ENCODE results near the gene RBM39. TPM values are rescaled to one million over a fixed set of nuclear protein-coding genes. Genes with fewer than 3 reads are reported as not detected.

Gene RBM39
- total and polyA plus RNA-seq, 9 of the 15 experiments (the other 6 are each of a cell fraction or from before 2014, with no cell fraction given), result 143 to 319 (median 228) TPM

GRCh38 chr20:35771689-35772562 lies 29.9 kb upstream of the RBM39 start, which contains the start of gene PHF20 (continued):
- TF ChIP-seq CUX1 (CRISPR knock-in tag; IDR thresholded peaks at IDR 0.05) (no peak), ZNF143 (CRISPR knock-in tag; IDR thresholded peaks at IDR 0.05) (0 out of 2 replicates have a peak, but pooled peaks have one; percentile 27), ZNF165 (CRISPR knock-in tag; IDR thresholded peaks at IDR 0.05; ENCODE audit: borderline replicate concordance) (no peak), NONO (IDR thresholded peaks at IDR 0.05; ENCODE audit: low read depth in 2 of 2, low read length in 1 of 2) (peak; percentile 49 to 74; a peak in 2 of 4 replicates), GABPB1 (CRISPR knock-in tag; IDR thresholded peaks at IDR 0.05) (peak; percentile 20; the same call in 1 of the 2 replicates), KLF10 (CRISPR knock-in tag; IDR thresholded peaks at IDR 0.05) (no peak), RBM22 (IDR thresholded peaks at IDR 0.05; ENCODE audit: low read depth, low read length, poor library complexity, severe bottlenecking) (no peak), NFIX (CRISPR knock-in tag; IDR thresholded peaks at IDR 0.05; ENCODE audit: low read depth) (no peak), IRF9 (tag; IDR thresholded peaks at IDR 0.05) (no peak), CAMTA2 (CRISPR knock-in tag; conservative IDR thresholded peaks at IDR 0.05) (no peak), PPARD (CRISPR knock-in tag; IDR thresholded peaks at IDR 0.05) (no peak), MAFK (IDR thresholded peaks at IDR 0.05; ENCODE audit: low read length) (no peak), ZC3H4 (CRISPR knock-in tag; IDR thresholded peaks at IDR 0.05; ENCODE audit: borderline replicate concordance) (no peak), ZNF408 (CRISPR knock-in tag; IDR thresholded peaks at IDR 0.05; ENCODE audit: low read depth) (no peak), TSC22D4 (tag; IDR thresholded peaks at IDR 0.05) (no peak), YY1 (IDR thresholded peaks at IDR 0.05; ENCODE audit: borderline replicate concordance in 1 of 3, control insufficient read depth in 1 of 3, extremely low read depth in 1 of 3, insufficient read depth in 3 of 3, insufficient read length in 1 of 3, insufficient replicate concordance in 2 of 3, low read depth in 1 of 3, low read length in 2 of 3) (peak in 1 of 3 experiments; percentile 47), NFE2L1 (tag; IDR thresholded peaks at IDR 0.05; ENCODE audit: borderline replicate concordance, low read depth) (no peak)
- TF ChIP-seq, protein P1, sequence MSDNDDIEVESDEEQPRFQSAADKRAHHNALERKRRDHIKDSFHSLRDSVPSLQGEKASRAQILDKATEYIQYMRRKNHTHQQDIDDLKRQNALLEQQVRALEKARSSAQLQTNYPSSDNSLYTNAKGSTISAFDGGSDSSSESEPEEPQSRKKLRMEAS (CRISPR knock-in tag; IDR thresholded peaks at IDR 0.05), result peak; percentile 94
- TF ChIP-seq, protein P2, sequence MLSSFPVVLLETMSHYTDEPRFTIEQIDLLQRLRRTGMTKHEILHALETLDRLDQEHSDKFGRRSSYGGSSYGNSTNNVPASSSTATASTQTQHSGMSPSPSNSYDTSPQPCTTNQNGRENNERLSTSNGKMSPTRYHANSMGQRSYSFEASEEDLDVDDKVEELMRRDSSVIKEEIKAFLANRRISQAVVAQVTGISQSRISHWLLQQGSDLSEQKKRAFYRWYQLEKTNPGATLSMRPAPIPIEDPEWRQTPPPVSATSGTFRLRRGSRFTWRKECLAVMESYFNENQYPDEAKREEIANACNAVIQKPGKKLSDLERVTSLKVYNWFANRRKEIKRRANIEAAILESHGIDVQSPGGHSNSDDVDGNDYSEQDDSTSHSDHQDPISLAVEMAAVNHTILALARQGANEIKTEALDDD (IDR thresholded peaks at IDR 0.05), result no peak
